ENCODE results near the gene CFAP251.

CFAP251 gene

GRCh38 chr12:121908702-121909101 lies 9.7 kb upstream of the CFAP251 start:
- no peak for DNase-seq (ENCODE audit: low read depth)
- TF ChIP-seq, protein P1, sequence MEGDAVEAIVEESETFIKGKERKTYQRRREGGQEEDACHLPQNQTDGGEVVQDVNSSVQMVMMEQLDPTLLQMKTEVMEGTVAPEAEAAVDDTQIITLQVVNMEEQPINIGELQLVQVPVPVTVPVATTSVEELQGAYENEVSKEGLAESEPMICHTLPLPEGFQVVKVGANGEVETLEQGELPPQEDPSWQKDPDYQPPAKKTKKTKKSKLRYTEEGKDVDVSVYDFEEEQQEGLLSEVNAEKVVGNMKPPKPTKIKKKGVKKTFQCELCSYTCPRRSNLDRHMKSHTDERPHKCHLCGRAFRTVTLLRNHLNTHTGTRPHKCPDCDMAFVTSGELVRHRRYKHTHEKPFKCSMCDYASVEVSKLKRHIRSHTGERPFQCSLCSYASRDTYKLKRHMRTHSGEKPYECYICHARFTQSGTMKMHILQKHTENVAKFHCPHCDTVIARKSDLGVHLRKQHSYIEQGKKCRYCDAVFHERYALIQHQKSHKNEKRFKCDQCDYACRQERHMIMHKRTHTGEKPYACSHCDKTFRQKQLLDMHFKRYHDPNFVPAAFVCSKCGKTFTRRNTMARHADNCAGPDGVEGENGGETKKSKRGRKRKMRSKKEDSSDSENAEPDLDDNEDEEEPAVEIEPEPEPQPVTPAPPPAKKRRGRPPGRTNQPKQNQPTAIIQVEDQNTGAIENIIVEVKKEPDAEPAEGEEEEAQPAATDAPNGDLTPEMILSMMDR (conservative IDR thresholded peaks at IDR 0.05; ENCODE audit: low read depth, low read length), result no peak
- H3K4me3 ChIP-seq (ENCODE audit: low read depth, low read length), result no peak overlapping the region

- TF ChIP-seq, protein P1 (conservative IDR thresholded peaks at IDR 0.05; ENCODE audit: low read depth, low read length), result no peak
- H3K4me3 ChIP-seq (ENCODE audit: low read depth, low read length), result no peak overlapping the region
- no peak for DNase-seq (ENCODE audit: low read depth)
Measured at GRCh38 chr12:121911824-121912585, 6.4 kb upstream of the CFAP251 start.

- TF ChIP-seq, protein P1 (conservative IDR thresholded peaks at IDR 0.05; ENCODE audit: low read depth, low read length), result peak; percentile 26
- peak; percentile 61 for DNase-seq (ENCODE audit: low read depth)
- no peak overlapping the region for H3K4me3 ChIP-seq (ENCODE audit: low read depth, low read length)
Measured at GRCh38 chr12:121915841-121916321, 2.5 kb upstream of the CFAP251 start.

- peak; percentile 78 for DNase-seq (ENCODE audit: low read depth)
- H3K4me3 ChIP-seq (ENCODE audit: low read depth, low read length), result no peak overlapping the region
- TF ChIP-seq, protein P1 (conservative IDR thresholded peaks at IDR 0.05; ENCODE audit: low read depth, low read length), result peak; percentile 73
Measured at GRCh38 chr12:121916719-121917118, 1.7 kb upstream of the CFAP251 start.

DNA sequence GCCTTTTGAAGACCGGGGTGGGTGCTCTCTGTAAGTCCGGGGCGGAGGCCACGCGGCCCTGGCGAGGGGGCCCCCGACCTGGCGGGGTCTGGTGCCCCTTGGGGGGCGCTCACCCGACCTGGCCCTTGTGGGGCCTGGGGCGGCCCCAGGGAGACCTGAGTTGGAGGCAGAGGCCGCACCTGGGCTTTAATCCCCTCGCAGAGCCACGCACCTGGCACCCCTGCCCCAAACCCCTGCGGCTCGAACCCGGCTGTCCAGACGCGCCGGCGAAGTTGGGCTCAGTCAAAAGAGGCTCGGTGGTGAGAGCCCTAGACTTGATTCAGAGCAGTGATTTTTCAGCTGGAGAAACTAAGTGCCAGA lies 267 bp downstream of the CFAP251 start:
- peak overlapping the region; percentile 42 for H3K4me3 ChIP-seq (ENCODE audit: low read depth, low read length)
- no peak for DNase-seq (ENCODE audit: low read depth)
- TF ChIP-seq, protein P1 (conservative IDR thresholded peaks at IDR 0.05; ENCODE audit: low read depth, low read length), result no peak

DNA sequence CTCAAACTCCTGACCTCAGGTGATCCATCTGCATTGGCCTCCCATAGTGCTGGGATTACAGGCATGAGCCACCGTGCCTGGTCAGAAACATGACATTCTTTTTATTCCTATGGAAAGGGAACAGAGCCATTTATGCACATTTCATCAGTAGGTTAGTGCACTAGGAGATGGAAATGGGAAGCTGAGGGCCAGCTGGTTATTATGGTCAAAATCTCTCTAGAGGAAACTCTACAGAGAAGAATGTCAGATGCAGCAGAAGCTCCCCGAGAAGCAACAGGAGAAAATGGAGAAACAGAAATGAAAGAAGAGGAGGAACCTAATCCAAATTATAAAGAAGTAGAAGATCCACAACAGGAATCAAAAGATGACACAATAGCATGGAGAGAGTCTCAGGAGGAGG lies 2.7 kb downstream of the CFAP251 start:
- TF ChIP-seq, protein P1 (conservative IDR thresholded peaks at IDR 0.05; ENCODE audit: low read depth, low read length), result no peak
- no peak overlapping the region for H3K4me3 ChIP-seq (ENCODE audit: low read depth, low read length)
- no peak for DNase-seq (ENCODE audit: low read depth)

GRCh38 chr12:121925358-121925695 lies 6.9 kb downstream of the CFAP251 start:
- TF ChIP-seq, protein P1 (conservative IDR thresholded peaks at IDR 0.05; ENCODE audit: low read depth, low read length), result no peak
- peak overlapping the region; percentile 13 for H3K4me3 ChIP-seq (ENCODE audit: low read depth, low read length)
- peak; percentile 73 for DNase-seq (ENCODE audit: low read depth)
